HFFc6 (cell line): ENCODE data around the gene NPAS3. TPM values are rescaled to one million over a fixed set of nuclear protein-coding genes. Genes with fewer than 3 reads are reported as not detected.

ENCODE experiments used
- DNase-seq: peaks from one replicate; pipeline ENCODE4 v3.0.0-alpha.2; 2018
- H3K27ac Mint-ChIP-seq: 2 replicates; pipeline ENCODE4 v1.8.0; 2020; ENCODE audit warnings: mild to moderate bottlenecking, mixed read lengths
- H3K27me3 Mint-ChIP-seq: 2 replicates; pipeline ENCODE4 v1.8.0; 2021; ENCODE audit warnings: mild to moderate bottlenecking, moderate library complexity, mixed read lengths; ENCODE audit not compliant: insufficient read depth
- H3K36me3 Mint-ChIP-seq: 2 replicates; pipeline ENCODE4 v1.8.0; 2021; ENCODE audit warnings: low read depth, mixed read lengths
- H3K4me1 Mint-ChIP-seq: 2 replicates; pipeline ENCODE4 v1.8.0; 2020; ENCODE audit warnings: low read depth, mixed read lengths
- H3K4me3 Mint-ChIP-seq: 2 replicates; pipeline ENCODE4 v1.8.0; 2020; ENCODE audit warnings: mild to moderate bottlenecking, moderate library complexity, mixed read lengths
- H3K9me3 Mint-ChIP-seq: 2 replicates; pipeline ENCODE4 v1.8.0; 2020; ENCODE audit warnings: mild to moderate bottlenecking, mixed read lengths
- total RNA-seq, 6 experiments: library from RNA; stranded (reverse); fragmentation: NEBNext Ultra II Directional; extraction: Animal tissue kit (Norgen Biotek cat#: 25700); gene quantifications; 2 replicates in 1 of 6; 3 replicates in 5 of 6; pipeline ENCODE4 v1.2.3, GENCODE V29; 2021
- TF ChIP-seq, protein P1 (sequence below): fragments of 200-600 bp; sonication (generic); IDR thresholded peaks from 2 replicates; pipeline ENCODE4 v1.5.0; 2021; ENCODE audit warnings: antibody characterized with exemption, mild to moderate bottlenecking

NPAS3 gene
- total RNA-seq, 6 experiments from 2014 or later = not detected

DNA sequence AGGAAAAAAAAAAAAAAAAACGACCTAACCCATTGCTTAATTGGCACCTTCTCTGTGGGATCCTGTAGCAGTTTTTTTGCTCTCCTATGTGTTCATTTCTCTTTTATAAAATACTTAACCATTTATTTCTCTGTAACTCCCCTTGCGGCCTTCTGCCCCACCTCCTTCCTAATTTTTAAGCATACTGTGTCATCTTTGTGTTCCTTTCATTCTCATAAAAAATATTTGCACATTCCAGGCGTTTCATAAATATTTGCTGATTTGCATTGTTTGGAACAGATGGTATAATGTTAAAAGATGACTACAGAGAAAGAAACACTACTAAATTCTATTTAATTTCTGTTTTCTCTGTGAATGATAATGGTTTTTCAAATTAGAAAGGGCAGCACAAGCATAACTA lies 77.9 kb downstream of the NPAS3 start:
- H3K4me3 Mint-ChIP-seq = no peak overlapping the region
- H3K36me3 Mint-ChIP-seq = no peaks in the 10 kb centered on the region
- H3K9me3 Mint-ChIP-seq = no peaks in the 10 kb centered on the region
- TF ChIP-seq, protein P1, sequence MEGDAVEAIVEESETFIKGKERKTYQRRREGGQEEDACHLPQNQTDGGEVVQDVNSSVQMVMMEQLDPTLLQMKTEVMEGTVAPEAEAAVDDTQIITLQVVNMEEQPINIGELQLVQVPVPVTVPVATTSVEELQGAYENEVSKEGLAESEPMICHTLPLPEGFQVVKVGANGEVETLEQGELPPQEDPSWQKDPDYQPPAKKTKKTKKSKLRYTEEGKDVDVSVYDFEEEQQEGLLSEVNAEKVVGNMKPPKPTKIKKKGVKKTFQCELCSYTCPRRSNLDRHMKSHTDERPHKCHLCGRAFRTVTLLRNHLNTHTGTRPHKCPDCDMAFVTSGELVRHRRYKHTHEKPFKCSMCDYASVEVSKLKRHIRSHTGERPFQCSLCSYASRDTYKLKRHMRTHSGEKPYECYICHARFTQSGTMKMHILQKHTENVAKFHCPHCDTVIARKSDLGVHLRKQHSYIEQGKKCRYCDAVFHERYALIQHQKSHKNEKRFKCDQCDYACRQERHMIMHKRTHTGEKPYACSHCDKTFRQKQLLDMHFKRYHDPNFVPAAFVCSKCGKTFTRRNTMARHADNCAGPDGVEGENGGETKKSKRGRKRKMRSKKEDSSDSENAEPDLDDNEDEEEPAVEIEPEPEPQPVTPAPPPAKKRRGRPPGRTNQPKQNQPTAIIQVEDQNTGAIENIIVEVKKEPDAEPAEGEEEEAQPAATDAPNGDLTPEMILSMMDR = no peak
- H3K4me1 Mint-ChIP-seq = no peaks in the 10 kb centered on the region
- no peak overlapping the region for H3K27ac Mint-ChIP-seq
- no peak for DNase-seq
- H3K27me3 Mint-ChIP-seq = peaks cover 4% of the 10 kb centered on the region; the same call in 1 of the 2 replicates

DNA sequence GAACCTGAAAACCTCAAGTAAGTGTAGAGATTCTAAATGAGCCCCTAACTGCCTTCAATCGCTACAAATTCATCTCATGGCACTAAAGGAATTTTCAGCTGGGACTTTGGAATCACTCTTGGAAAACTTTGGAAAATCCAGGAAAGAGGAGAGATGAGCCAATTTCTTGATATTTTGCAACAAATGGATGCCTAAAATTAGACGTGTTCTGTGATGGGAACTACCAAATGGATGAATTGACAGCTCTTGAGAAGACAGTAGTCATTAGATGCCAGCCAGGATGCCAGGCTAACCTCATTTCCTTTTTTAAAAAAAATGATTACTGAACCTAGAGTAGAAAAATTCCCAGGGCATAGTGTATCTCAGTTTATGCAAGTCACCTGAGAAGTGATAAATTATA lies 78.3 kb downstream of the NPAS3 start:
- TF ChIP-seq, protein P1 = no peak
- Mint-ChIP-seq H3K36me3 (no peaks in the 10 kb centered on the region), H3K9me3 (no peaks in the 10 kb centered on the region), H3K27ac (no peak overlapping the region), H3K4me1 (no peaks in the 10 kb centered on the region), H3K27me3 (peaks cover 4% of the 10 kb centered on the region; the same call in 1 of the 2 replicates), H3K4me3 (no peak overlapping the region)
- no peak for DNase-seq

DNA sequence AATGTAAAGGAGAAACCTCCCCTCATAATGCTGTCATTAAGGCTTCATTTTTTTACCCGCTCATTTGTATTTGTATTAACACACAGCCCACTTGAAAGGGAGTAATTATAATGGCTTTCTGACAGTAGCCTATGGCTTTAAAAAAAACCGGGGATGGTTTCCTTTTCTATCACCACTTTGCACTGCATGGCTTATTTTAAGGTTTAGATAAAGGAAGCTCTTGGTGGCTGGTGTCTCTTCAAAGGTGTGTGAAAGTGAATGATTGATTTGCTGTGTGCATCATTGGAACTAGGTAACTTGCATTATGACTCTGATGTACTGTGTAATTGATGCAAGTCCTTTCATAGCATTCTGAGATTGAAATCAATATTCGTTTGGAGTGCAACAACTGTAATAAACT lies 80.7 kb downstream of the NPAS3 start:
- DNase-seq = no peak
- H3K4me1 Mint-ChIP-seq = no peaks in the 10 kb centered on the region
- no peaks in the 10 kb centered on the region for H3K36me3 Mint-ChIP-seq
- H3K27ac Mint-ChIP-seq = no peak overlapping the region
- TF ChIP-seq, protein P1 = no peak
- no peaks in the 10 kb centered on the region for H3K9me3 Mint-ChIP-seq
- H3K4me3 Mint-ChIP-seq = no peak overlapping the region
- no peaks in the 10 kb centered on the region for H3K27me3 Mint-ChIP-seq

DNA sequence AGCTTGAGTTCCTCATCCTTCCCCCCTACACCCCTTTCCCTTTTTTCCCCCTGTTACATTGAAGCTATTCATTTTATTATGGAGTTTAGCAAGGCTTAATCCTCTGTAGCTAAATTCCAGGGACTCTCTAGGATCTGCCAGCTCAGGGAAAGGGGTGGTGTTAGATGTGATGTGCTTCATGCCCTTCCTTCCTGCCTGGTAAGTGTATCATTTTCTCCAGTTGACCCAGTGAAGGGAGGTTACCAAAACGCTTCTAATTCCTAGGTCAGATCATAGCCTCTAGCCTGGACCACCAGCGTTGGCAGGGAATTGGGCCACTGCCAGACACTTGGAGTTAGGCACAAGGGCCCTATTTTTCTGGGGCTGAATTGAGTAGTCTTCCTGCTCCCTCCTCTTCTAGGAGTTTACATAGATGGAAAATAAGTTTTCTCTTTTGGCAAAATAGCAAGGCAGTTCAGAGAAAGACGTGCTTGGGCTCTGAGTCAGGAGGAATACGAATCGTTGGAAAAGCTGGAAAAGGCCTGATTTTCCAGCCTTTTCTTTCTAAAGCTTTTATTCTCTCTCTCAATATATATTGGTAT lies 88.3 kb downstream of the NPAS3 start:
- Mint-ChIP-seq H3K27ac (no peak overlapping the region), H3K4me1 (no peaks in the 10 kb centered on the region)
- DNase-seq = no peak

DNA sequence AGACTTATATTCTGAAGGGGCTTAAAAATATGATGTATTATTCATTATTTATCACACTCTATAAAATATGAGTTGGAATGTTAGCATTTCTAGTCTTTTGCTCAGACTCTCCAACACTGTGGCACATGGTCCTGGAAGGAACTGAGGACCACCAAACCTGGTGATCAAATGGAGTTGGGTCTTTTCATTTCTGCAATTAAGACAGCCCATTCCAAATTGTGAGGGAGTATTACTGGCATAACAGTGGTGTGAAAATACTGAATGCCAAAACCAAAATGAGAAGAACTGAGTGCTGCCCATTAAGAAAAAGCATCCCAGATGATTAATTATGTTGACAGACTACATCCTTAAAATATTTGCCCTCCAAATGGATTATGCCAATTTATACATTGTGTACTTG lies 90.8 kb downstream of the NPAS3 start:
- Mint-ChIP-seq H3K36me3 (no peaks in the 10 kb centered on the region), H3K27me3 (no peaks in the 10 kb centered on the region; the same call in 1 of the 2 replicates), H3K9me3 (no peaks in the 10 kb centered on the region), H3K4me1 (no peaks in the 10 kb centered on the region), H3K4me3 (no peak overlapping the region), H3K27ac (no peak overlapping the region)
- DNase-seq = no peak
- TF ChIP-seq, protein P1 = no peak

More for the DNA sequence above, 88.3 kb downstream of the NPAS3 start:
- Mint-ChIP-seq H3K27me3 (no peaks in the 10 kb centered on the region; the same call in 1 of the 2 replicates), H3K9me3 (no peaks in the 10 kb centered on the region), H3K36me3 (no peaks in the 10 kb centered on the region), H3K4me3 (no peak overlapping the region)
- TF ChIP-seq, protein P1 = no peak
